H54 (cell line): Measurements from ENCODE around the gene NUP160.
"Not testable (repeated sequence)": the region's sequence is repeated elsewhere in the genome, so short reads cannot be mapped to it uniquely, and the experiment has no call there.

ENCODE experiments used
- DNase-seq: peaks from one replicate; pipeline ENCODE4 v3.0.0; 2011; ENCODE audit warnings: low spot score, mixed read lengths; ENCODE audit not compliant: insufficient read length
- FAIRE-seq: peaks from 3 replicates; lab custom pipeline; 2011; peaks lifted over from hg19 to GRCh38; lab: Jason Lieb, UNC
- POLR2A ChIP-seq: IDR thresholded peaks from 2 replicates; pipeline ENCODE4 v1.6.1; 2011; ENCODE audit warnings: low read depth, mild to moderate bottlenecking, low read length

Gene NUP160

DNA sequence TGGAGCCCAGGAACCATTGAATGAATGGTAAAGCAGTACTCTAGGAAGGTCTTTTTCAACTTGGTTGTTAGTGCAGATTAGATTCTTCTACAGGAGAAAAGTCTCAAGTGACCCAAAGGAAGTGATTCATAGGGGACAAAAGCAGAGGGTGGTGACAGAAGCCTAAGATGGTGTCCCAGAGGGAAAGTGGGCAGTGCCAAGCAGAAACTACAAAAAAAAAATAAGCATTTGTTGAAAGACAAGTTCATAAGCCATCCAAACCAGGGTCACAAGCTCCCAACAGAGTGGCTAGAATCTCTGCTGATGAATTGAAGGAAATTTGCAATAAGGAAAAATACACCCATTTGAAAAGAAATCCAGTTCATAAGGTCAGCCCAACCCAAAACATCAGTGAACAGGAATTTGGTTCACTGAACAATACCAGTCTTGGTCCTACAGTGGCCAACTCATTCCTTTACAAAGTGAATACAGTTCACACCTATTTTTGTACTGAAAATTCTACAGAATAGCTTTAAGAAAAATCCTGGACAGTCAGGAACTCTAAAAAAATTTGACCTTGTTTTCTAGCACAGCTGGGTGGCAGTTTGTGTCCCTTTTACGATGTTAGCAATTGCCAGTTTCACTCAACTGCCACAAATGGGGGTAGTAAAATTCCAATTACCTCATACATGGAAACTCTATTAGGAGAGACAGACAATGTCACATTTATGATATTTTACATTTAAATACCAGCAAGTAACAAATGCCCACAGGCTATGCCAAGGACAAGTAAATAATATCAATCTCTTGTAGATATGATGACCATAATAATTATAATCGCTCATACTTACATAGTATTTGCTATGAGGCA is 21.6 kb upstream of the NUP160 start:
- DNase-seq (no peak), FAIRE-seq (no peak)
- TF ChIP-seq POLR2A: no peak

DNA sequence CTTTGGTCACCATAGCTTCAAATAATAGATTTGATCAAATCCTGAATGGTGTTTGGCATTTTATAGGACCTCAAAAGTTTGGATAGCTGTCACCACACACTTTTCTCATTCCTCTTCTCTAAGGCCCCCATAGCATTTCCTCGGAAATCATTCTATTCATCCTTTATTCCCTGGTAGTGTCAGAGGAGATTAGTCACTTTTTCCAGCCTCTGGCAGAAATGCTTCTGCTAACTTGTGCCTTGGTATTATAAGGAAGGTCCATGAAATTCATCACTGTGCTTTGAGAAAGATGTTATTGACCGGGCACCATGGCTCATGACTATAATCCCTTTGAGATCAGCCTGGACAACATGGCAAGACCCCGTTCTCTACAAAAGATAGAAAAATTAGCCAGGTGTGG is 19.7 kb upstream of the NUP160 start:
- FAIRE-seq (no peak), DNase-seq (no peak)
- no peak for TF ChIP-seq POLR2A

DNA sequence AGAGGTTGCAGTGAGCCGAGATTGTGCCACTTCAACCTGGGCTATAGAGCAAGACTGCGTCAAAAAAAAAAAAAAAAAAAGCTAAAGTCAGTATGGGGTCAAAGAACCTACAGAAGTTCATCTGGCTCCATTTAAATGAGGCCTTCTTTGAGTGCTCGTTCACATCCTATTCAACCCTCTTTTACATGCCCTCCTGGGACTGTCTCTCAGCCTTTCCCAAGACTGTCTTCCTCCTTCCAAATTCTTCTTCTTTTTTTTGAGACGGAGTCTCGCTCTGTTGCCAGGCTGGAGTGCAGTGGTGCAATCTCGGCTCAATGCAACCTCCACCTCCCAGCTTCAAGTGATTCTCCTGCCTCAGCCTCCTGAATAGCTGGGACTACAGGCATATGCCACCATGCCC is 18.7 kb upstream of the NUP160 start:
- not testable (repeated sequence) for DNase-seq, FAIRE-seq

DNA sequence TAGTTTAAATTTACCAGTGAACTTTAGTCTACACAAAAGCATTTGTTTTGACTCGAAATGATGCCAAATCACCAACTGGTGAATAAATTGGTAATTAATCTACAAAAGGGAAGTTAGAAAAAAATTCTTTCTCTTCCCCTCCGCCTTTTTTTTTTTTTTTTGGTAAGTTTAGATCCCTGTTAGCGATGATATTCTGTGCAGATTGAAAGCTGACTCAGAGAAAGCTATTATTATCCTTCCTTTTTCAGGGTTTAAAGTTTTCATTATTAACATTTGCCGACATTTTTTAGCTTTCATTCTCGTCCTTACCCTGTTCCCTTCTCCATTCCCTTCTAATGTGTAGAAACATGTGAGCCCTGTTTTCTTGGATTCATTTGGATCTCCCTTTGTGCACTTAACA is 16.8 kb upstream of the NUP160 start:
- no peak for TF ChIP-seq POLR2A
- DNase-seq: no peak
- FAIRE-seq: no peak

DNA sequence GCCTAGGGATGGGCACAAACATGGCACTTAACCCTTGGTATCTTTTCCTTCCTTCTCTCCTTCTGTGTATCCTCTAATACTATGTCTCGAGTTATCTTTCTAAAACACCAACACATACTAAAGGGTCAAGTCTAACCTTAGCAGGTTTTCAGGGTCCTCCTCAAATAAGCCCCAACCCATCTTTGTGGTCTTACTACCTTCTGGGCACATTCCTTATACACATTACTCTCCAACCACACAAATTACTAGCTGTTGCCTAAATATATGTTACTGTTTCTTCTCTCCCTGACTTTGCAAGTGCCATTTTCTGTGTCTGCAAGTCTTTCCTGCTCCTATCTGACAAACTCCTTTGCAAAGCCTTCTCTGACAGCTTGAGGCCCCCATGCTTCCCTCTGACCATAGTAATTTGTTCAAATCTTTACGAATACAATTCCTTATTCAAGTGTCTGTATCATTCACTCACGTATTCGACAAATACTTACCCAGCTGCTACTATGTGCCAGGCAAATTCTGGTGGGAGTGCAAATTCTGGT is 15.8 kb upstream of the NUP160 start:
- no peak for TF ChIP-seq POLR2A
- DNase-seq: no peak
- FAIRE-seq: no peak

DNA sequence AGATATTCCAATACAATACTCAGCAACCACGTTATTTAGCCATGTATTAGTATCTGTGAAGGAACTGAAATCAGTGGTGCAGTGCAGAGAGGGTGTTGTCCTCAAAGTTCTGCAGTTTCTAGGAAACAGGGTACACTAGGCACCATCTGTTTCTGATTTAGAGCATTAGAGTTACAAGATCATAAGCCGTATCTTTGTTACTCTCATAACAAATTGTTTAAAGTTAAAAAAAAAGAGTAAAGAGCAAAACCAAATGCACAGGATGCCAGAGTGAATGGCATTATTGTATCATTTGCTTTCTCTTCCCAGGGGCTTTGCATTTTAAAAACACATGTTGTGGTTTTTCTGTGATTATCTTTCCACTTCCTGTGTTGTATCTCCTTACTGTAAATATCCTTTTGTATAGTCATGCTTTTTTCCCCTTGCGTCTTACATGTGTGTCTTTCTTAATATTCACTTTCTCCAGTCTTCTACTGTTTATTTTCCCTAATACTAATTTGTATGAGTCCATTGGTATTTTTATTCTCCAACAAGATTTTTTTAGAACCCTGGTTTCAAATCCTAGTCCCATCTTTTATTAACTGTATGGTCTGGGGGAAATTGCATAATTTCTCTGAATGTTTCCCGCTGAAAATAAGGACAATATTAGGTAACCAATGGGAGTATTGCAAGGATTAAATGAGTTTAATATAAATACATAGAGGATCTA is 15.2 kb upstream of the NUP160 start:
- DNase-seq: no peak
- no peak for TF ChIP-seq POLR2A
- FAIRE-seq: no peak

DNA sequence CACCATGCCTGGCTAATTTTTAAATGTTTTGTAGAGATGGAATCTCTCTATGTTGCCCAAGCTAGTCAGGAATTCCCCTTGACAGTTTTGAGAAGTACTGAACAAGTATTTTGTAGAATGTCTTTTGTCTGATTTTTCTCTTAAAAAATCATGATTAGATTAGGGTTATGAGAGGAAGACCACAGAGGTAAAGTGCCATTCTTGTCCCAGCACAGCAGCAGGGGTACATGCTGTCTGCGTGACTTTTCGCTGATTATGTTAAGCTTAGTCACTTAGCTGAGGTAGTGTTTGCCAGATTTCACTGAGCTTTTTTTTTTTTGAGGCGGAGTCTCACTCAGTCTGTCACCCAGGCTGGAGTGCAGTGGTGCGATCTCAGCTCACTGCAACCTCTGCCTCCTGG is 13.6 kb upstream of the NUP160 start:
- peak; percentile 84 for FAIRE-seq
- DNase-seq: no peak
- TF ChIP-seq POLR2A: no peak

DNA sequence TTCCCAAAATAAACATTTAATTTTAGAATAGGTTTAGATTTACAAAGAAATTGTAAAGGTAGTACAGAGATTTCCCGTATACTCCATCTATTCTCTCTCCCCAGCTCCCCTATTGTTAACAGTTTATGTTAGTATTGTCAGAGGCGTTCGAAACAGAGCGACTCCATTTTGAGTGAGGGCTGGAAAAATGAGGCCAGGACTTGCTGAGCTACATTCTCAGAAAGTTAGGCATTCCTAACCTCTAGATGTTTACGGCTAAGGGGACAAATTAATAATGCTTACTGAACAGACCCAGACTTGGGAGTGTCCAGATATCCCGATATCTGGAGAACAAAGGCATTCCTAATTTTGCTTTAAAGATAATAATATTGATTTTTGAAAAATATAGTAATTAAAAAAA is 12.4 kb upstream of the NUP160 start:
- TF ChIP-seq POLR2A: no peak
- FAIRE-seq (no peak), DNase-seq (no peak)

DNA sequence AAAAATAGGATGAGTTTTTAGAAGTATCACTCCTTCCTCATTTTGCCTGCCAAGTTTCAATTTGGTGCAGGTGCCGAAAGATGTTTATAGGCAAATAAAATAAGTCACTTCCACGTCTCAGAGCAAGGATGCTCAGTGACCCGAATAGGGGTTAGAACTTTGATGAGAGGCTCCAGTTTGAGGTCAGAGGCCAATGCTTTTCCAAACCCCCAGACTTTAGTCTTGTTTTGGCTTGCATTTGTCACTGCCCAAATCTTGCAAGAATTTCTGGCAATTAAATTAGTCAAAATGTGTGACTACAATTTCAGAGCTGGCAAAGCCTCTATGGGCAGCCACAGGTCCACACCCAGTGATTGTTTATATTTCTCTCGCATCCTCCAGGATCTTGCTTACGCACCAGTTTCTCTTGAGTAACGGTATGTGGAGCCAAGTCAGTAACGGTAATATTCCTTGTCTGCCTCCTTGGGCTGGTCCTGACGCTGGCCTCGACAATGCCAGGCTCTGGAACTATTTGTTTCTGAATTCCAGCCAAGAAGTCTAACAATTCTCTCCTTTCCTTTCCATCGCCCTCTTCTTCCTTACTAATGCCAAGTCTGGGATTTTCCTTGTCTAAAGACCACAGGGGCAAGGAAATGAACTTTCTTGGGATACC is 9.9 kb upstream of the NUP160 start:
- FAIRE-seq (peak; percentile 96), DNase-seq (peak; percentile 76)
- no peak for TF ChIP-seq POLR2A

DNA sequence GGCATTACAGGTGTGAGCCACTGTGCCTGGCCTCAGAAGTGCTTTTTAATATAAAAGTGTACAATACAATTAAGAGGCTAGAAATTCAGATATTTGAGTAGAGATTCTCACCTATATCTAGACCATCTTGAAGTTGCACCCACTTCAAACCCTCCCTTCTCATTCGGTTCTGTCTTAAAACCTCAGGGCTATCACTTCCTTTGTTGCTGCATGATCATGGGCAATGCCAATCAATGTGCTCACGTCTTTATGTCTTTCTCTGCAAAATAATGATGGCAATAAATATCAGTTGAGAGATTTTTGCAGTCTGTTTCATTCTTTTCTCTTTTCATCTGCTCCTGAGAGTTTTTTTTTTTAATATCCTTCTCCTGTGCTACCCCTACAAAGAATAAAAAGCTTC is 9.3 kb upstream of the NUP160 start:
- FAIRE-seq: no peak
- no peak for DNase-seq
- no peak for TF ChIP-seq POLR2A

DNA sequence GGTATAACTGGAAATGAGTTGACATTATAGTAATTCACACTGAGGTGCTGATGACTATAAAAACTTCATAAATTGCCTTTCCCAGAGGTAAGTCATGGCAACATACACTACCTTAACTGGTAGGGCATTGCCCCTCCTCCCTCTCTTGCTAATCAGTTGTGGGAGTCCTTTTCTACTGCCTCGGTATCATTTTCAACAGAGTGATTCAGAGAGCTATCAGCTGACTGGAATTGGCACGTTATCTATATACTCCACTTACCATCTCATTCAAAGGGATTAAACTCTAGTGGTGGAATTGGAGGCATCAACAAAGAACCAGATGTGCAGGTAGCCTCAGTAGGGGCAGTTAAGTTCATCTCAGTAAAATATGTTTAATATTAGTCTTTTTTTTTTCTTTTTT is 8.0 kb upstream of the NUP160 start:
- no peak for TF ChIP-seq POLR2A
- DNase-seq: no peak
- FAIRE-seq: no peak

DNA sequence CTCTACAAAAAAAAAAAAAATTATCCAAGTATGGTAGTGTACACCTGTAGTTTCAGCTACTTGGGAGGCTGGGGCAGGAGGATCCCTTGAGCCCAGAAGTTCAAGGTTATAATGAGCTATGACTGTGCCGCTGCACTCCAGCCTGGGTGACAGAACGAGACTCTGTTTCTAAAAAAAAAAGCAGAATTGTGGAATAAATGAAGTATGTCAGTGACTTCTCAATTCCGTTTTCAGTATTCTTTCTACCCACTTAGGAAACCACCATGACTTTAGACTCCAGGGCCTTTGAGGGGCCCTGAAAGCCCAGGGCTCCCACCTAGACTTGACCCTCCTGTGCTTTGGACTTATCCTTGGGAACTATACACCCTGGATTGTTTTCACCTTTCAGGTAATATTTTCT is 6.5 kb upstream of the NUP160 start:
- DNase-seq (no peak), FAIRE-seq (no peak)
- no peak for TF ChIP-seq POLR2A

DNA sequence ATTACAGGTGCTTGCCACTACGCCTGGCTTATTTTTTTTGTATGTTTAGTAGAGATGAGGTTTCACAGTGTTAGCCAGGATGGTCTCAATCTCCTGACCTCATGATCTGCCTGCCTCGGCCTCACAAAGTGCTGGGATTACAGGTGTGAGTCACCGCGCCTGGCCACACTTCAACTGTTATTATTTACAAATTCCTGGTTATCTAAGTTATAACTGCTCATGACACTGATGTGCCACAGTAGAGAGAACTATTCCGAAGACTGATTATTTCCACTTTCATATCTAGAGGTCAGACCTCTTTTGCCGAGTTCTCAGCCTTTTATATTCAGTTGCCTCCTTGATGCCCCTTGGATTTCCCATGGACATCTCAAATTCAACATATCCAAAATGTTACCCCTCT is 3.9 kb upstream of the NUP160 start:
- TF ChIP-seq POLR2A: no peak
- FAIRE-seq: no peak

DNA sequence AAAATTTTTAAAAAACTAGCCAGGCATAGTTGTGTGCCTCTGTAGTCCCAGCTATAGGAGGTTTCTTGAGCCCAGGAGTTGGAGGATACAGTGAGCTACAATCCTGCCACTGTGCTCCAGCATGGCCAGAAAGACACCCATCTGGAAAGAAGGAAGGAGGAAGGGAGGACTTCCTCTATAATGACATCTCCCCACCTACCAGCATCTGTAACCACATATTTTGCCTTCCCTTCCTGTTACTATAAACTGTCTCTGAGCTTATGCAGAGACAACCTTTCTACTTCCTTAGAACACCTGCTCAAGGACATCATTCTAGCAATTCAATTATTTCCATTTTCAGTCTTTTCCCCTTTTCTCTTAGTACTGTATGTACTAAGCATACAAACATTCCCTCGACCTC is 2.2 kb upstream of the NUP160 start:
- no peak for TF ChIP-seq POLR2A
- DNase-seq (no peak), FAIRE-seq (no peak)

More for the DNA sequence above, 3.9 kb upstream of the NUP160 start:
- DNase-seq: no peak
